Activated CD8-positive, alpha-beta memory T cell treated with anti-CD3 and anti-CD28 coated beads, Interleukin-2, amount 50 U/mL, for 24 hours (primary cell): Measurements from ENCODE around the gene RAB2B.

Source experiments
- DNase-seq: peaks from one replicate; pipeline ENCODE4 v3.0.0-alpha.2; 2020; ENCODE audit errors: extremely low read depth

RAB2B gene

GRCh38 chr14:21476925-21477681 is at the start of gene RAB2B, which contains the start of gene TOX4:
Gene RAB2B, minus strand, starts transcription at chr14:21476959. Its CDS starts 87 bp downstream, at chr14:21476872.
Gene TOX4, plus strand, starts transcription at chr14:21477195. Its CDS starts 84 bp downstream, at chr14:21477279.
- peak; percentile 88 for DNase-seq

GRCh38 chr14:21525962-21526671 is 49.4 kb upstream of the RAB2B start, which contains the start of gene SALL2:
Gene SALL2, minus strand, starts transcription at chr14:21526346. Its CDS starts 219 bp downstream, at chr14:21526127.
- DNase-seq, result peak; percentile 26

- DNase-seq, result no peak
Observed at GRCh38 chr14:21525571-21525961, 48.8 kb upstream of the RAB2B start.

GRCh38 chr14:21524575-21525490 is 48.1 kb upstream of the RAB2B start:
- DNase-seq, result no peak

- no peak for DNase-seq
Observed at GRCh38 chr14:21523203-21523602, 46.4 kb upstream of the RAB2B start.

- DNase-seq, result no peak
Observed at GRCh38 chr14:21521501-21521900, 44.7 kb upstream of the RAB2B start.

GRCh38 chr14:21520767-21521166 is 44.0 kb upstream of the RAB2B start:
- DNase-seq, result no peak

- no peak for DNase-seq
Observed at GRCh38 chr14:21518725-21519124, 42.0 kb upstream of the RAB2B start.

GRCh38 chr14:21514341-21514740 is 37.6 kb upstream of the RAB2B start:
- DNase-seq, result no peak

- peak; percentile 88 for DNase-seq
Observed at GRCh38 chr14:21510735-21511657, 34.2 kb upstream of the RAB2B start, which contains the start of gene METTL3. Gene METTL3, minus strand, starts transcription at chr14:21511340. Its CDS starts 117 bp downstream, at chr14:21511223.

- DNase-seq, result no peak
Observed at GRCh38 chr14:21509432-21510143, 32.8 kb upstream of the RAB2B start.

- DNase-seq, result no peak
Observed at GRCh38 chr14:21506557-21506956, 29.8 kb upstream of the RAB2B start.

- DNase-seq, result no peak
Observed at GRCh38 chr14:21505012-21505553, 28.3 kb upstream of the RAB2B start.

- DNase-seq, result no peak
Observed at GRCh38 chr14:21503376-21503775, 26.6 kb upstream of the RAB2B start.

GRCh38 chr14:21501568-21501967 is 24.8 kb upstream of the RAB2B start:
- no peak for DNase-seq

- DNase-seq, result no peak
Observed at GRCh38 chr14:21498540-21499526, 22.1 kb upstream of the RAB2B start.

- DNase-seq, result no peak
Observed at GRCh38 chr14:21496453-21496852, 19.7 kb upstream of the RAB2B start.
